Cardiac septum (tissue), 1 donor: ENCODE results near the gene TWF1. TPM values are rescaled to one million over a fixed set of nuclear protein-coding genes. Genes with fewer than 3 reads are reported as not detected.
"Not testable (repeated sequence)": the region's sequence is repeated elsewhere in the genome, so short reads cannot be mapped to it uniquely, and the experiment has no call there.

Experiments
- DNase-seq: peaks from one replicate; pipeline ENCODE4 v3.0.0-alpha.2; 2020; ENCODE audit warnings: low spot score
- intact Hi-C: fragments of 100-400 bp; cut with DNase I; formaldehyde crosslinking; loops from one replicate; pipeline ENCODE4 v1.14.0; 2022
- total RNA-seq: library from RNA; stranded (reverse); fragmentation: NEBNext Ultra II Directional; extraction: Animal tissue kit (Norgen Biotek cat#: 25700); gene quantifications from one replicate; pipeline ENCODE4 v1.2.1, GENCODE V29; 2021
- donor health status: DM: no; HTN: no; CAD: no.

TWF1 gene
- total RNA-seq, 1 donor from 2014 or later: 16.5 TPM

DNA sequence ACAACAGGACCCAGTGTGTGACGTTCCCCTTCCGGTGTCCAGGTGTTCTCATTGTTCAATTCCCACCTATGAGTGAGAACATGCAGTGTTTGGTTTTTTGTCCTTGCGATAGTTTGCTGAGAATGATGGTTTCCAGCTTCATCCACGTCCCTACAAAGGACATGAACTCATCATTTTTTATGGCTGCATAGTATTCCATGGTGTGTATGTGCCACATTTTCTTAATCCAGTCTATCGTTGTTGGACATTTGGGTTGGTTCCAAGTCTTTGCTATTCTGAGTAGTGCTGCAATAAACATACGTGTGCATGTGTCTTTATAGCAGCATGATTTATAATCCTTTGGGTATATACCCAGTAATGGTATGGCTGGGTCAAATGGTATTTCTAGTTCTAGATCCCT is 54.8 kb downstream of the TWF1 start:
- intact Hi-C loops, DNase-seq: not testable (repeated sequence)

DNA sequence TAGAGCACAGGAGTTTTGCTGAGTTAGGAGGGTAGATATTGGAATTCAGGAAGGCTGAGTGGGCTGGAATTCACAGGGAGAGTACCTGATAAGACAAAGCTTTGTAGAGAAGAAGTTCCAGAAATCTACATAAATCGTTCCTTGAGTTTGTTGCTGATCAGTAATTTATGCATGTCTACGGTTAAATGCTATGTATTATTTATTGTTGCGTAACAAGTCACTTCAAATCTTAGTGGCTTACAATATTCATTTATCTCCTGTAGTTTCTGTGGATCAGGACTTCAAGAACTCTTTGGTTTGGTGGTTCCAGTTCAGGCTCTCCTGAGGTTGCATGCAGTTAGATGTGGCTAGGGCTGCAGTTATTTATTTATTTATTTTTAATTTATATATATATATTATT is 55.3 kb downstream of the TWF1 start:
- no peak for DNase-seq
- intact Hi-C loops: no loop called here

DNA sequence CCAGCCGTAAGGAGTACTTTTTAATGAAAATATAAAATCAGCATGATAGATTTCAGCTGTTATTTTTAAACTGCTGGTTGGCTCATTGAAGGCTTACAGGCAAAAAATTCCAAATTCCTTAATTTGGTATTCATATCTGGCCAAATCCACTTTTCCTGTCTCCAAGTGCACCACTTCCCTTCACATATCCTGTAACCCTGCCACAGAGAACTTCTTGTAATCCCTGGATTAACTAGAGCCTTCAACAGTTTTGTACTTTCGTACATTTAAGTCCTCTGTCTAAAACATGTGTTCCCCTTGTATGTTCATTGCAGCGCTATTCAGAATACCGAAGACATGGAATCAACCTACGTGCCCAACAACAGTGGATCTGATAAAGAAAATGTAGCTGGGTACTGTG is 57.1 kb downstream of the TWF1 start:
- intact Hi-C loops: no loop called here
- DNase-seq: no peak

DNA sequence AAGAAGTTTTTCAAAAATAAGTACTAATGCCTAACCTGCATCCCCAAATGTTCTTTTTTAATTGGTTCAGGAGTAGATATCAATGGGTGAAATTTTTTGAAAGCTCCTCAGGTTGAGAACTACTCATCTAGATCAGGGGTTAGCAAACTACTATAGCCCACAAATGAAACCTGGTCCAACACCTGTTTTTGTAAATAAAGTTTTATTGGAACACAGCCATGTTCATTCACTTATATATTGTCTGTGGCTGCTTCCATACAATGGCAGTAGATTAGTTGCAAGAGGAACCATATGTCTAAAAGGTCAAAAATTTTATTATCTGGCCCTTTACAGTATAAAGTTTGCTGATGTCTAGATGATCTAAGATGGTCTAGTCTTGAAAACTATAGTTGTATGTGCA is 61.3 kb downstream of the TWF1 start:
- intact Hi-C loops: no loop called here
- no peak for DNase-seq

Other genes with a start within 250 kb of the TWF1 start
- gene PUS7L, start 47.5 kb downstream of the TWF1 start, total RNA-seq: 5.9 TPM
- gene IRAK4, start 47.4 kb downstream of the TWF1 start, total RNA-seq: 7.8 TPM
- gene TMEM117, start 29.8 kb upstream of the TWF1 start, total RNA-seq: 7.5 TPM